AG04450 (cell line): ENCODE results near the gene NADSYN1. TPM values are rescaled to one million over a fixed set of nuclear protein-coding genes. Genes with fewer than 3 reads are reported as not detected.

Source experiments
- CTCF ChIA-PET: fragments of 300-600, 350-600 bp; formaldehyde crosslinking; extraction: SDS; loops from one replicate; lab custom pipeline; 2022; ENCODE audit warnings: antibody characterized with exemption, inconsistent platforms; lab: Charles Lee
- POLR2A ChIA-PET: fragments of 350-600 bp; formaldehyde crosslinking; extraction: SDS; loops from one replicate; lab custom pipeline; 2021; ENCODE audit warnings: antibody characterized with exemption, inconsistent platforms; lab: Yijun Ruan, JAX
- DNase-seq: peaks from one replicate; pipeline ENCODE4 v3.0.0-alpha.2; 2011; ENCODE audit warnings: low read depth, low spot score
- H3K27ac ChIP-seq: one replicate; pipeline ENCODE4 v1.5.1; 2012; ENCODE audit warnings: low read depth, low read length, control low read depth
- H3K27me3 ChIP-seq: one replicate; pipeline ENCODE4 v1.6.0; 2012; ENCODE audit warnings: low read length; ENCODE audit not compliant: control insufficient read depth, insufficient read depth
- H3K4me3 ChIP-seq: 2 replicates; pipeline ENCODE4 v1.5.1; 2011; ENCODE audit warnings: mild to moderate bottlenecking, low read depth, low read length, control low read depth
- H3K9me3 ChIP-seq: 2 replicates; pipeline ENCODE4 v1.5.1; 2012; ENCODE audit warnings: low read length; ENCODE audit not compliant: control insufficient read depth, insufficient read depth
- CTCF ChIP-seq: IDR thresholded peaks from 2 replicates; pipeline ENCODE4 v1.5.1; 2011; ENCODE audit warnings: low read depth, low read length, control low read depth, inconsistent platforms
- polyA plus RNA-seq: library from polyadenylated mRNA; depleted of rRNA; stranded (reverse); fragments of >200 nt; gene quantifications from 2 replicates; pipeline ENCODE4 v1.2.3, GENCODE V29; 2011

NADSYN1 gene
- polyA plus RNA-seq, 1 experiment: 39.0 TPM

- Histone ChIP-seq H3K27me3 (no peaks in the 10 kb centered on the region), H3K9me3 (no peaks in the 10 kb centered on the region; the same call in 1 of the 2 replicates), H3K4me3 (no peak overlapping the region), H3K27ac (no peak overlapping the region)
- no peak for TF ChIP-seq CTCF
- POLR2A ChIA-PET: no interaction called here
- no peak for DNase-seq
- CTCF ChIA-PET: no interaction called here
These were observed 6.2 kb downstream of the NADSYN1 start for GRCh38 chr11:71459076-71459766.

GRCh38 chr11:71459767-71460320 is 6.8 kb downstream of the NADSYN1 start:
- POLR2A ChIA-PET: no interaction called here
- no peak for DNase-seq
- Histone ChIP-seq H3K9me3 (no peaks in the 10 kb centered on the region; the same call in 1 of the 2 replicates), H3K27ac (no peak overlapping the region), H3K4me3 (no peak overlapping the region), H3K27me3 (no peaks in the 10 kb centered on the region)
- TF ChIP-seq CTCF: no peak
- CTCF ChIA-PET: no interaction called here

- DNase-seq: no peak
- H3K27me3 ChIP-seq: no peaks in the 10 kb centered on the region
- POLR2A ChIA-PET: no interaction called here
- TF ChIP-seq CTCF: no peak
- no peak overlapping the region for H3K4me3 ChIP-seq
- no peak overlapping the region for H3K27ac ChIP-seq
- CTCF ChIA-PET: no interaction called here
- H3K9me3 ChIP-seq: no peaks in the 10 kb centered on the region; the same call in 1 of the 2 replicates
These were observed 8.7 kb downstream of the NADSYN1 start for GRCh38 chr11:71461696-71462095.

GRCh38 chr11:71462726-71463125 is 9.7 kb downstream of the NADSYN1 start:
- POLR2A ChIA-PET: interaction anchor here (1.3 kb wide), 1 partner anchor 10 kb away, joined by 6 read pairs; the partner anchor contains the start of gene NADSYN1
- no peak for TF ChIP-seq CTCF
- CTCF ChIA-PET: no interaction called here

More at GRCh38 chr11:71462726-71463125, 9.7 kb downstream of the NADSYN1 start:
- Histone ChIP-seq H3K27me3 (no peaks in the 10 kb centered on the region), H3K4me3 (no peak overlapping the region), H3K9me3 (no peaks in the 10 kb centered on the region; the same call in 1 of the 2 replicates), H3K27ac (no peak overlapping the region)
- no peak for DNase-seq
